Heart left ventricle (tissue), 16 donors: ENCODE data around the gene FER. TPM values are rescaled to one million over a fixed set of nuclear protein-coding genes. Genes with fewer than 3 reads are reported as not detected.
"Not testable (repeated sequence)": the region's sequence is repeated elsewhere in the genome, so short reads cannot be mapped to it uniquely, and the experiment has no call there.

ENCODE experiments used
- ATAC-seq, 4 donors: fragments of 200-7000 bp; cut with Tn5 transposase; one replicate each; pipeline ENCODE4 v1.9.1; 2020 to 2022; ENCODE audit warnings: moderate library complexity in 4 of 4, mild to moderate bottlenecking in 3 of 4, moderate number of reproducible peaks in 1 of 4
- DNase-seq, 5 donors: peaks; one replicate each; pipeline ENCODE4 v3.0.0-alpha.2; 2020
- H3K27ac ChIP-seq, 12 donors: fragments of 200-600 bp; sonication (generic) in 4 of 12; one replicate each; pipeline versions ENCODE4 v1.5.0 to v1.8.0; 2016 to 2022; ENCODE audit warnings: mild to moderate bottlenecking in 2 of 12
- H3K27me3 ChIP-seq, 9 donors: fragments of 200-600 bp; sonication (generic) in 2 of 9; one replicate each; pipeline versions ENCODE4 v1.5.1 to v1.8.0; 2016 to 2022; ENCODE audit warnings: mild to moderate bottlenecking in 3 of 9
- H3K36me3 ChIP-seq, 9 donors: fragments of 200-600 bp; sonication (generic) in 2 of 9; one replicate each; pipeline versions ENCODE4 v1.5.0 to v1.8.0; 2018 to 2022; ENCODE audit warnings: mild to moderate bottlenecking in 2 of 9
- H3K4me1 ChIP-seq, 12 donors: fragments of 200-600 bp; sonication (generic) in 4 of 12; one replicate each; pipeline versions ENCODE4 v1.5.0 to v1.8.0; 2016 to 2022; ENCODE audit warnings: mild to moderate bottlenecking in 3 of 12
- H3K4me3 ChIP-seq, 12 donors: fragments of 200-600 bp; sonication (generic) in 4 of 12; one replicate each; pipeline versions ENCODE4 v1.5.0 to v1.8.0; 2017 to 2022; ENCODE audit warnings: mild to moderate bottlenecking in 9 of 12, moderate library complexity in 4 of 12
- H3K9me3 ChIP-seq, 12 donors: fragments of 200-600 bp; sonication (generic) in 4 of 12; one replicate each; pipeline versions ENCODE4 v1.5.0 to v1.8.0; 2016 to 2022; ENCODE audit warnings: mild to moderate bottlenecking in 1 of 12
- POLR2A ChIP-seq, 2 donors: fragments of 450-650 bp; IDR thresholded peaks; one replicate each; pipeline ENCODE4 v1.6.1; 2017; ENCODE audit warnings: antibody characterized with exemption in 2 of 2, mild to moderate bottlenecking in 2 of 2, moderate library complexity in 2 of 2
- WGBS, 4 donors: extraction: QIAGEN DNeasy Blood & Tissue Kit in 2 of 4; methylation state at CpG; one replicate each; pipeline versions ENCODE4 v1.1.5 to v1.1.7; 2013 to 2018; 5-methylcytosine and 5-hydroxymethylcytosine counted together
- intact Hi-C, 10 donors: fragments of 100-400 bp; cut with DNase I; formaldehyde crosslinking; loops; one replicate each; pipeline versions ENCODE4 v1.11.1 to v1.14.2; 2022
- polyA plus RNA-seq, 2 donors: library from polyadenylated mRNA; stranded (reverse); fragments of 200-250 nt; gene quantifications; one replicate each; pipeline ENCODE4 v1.2.3, GENCODE V29; 2013
- total RNA-seq, 9 donors: library from RNA; depleted of rRNA in 2 of 9; stranded (reverse); fragments of >200 nt in 2 of 9; fragmentation: NEBNext Ultra II Directional in 3 of 9; extraction: Animal tissue kit (Norgen Biotek cat#: 25700) in 3 of 9; gene quantifications; one replicate each; pipeline versions ENCODE4 v1.1.0 to v1.2.4, GENCODE V29; 2016 to 2023
- TF ChIP-seq, protein P1 (sequence below), 12 donors: fragments of 200-600 bp; sonication (generic) in 4 of 12; IDR thresholded peaks; one replicate each; pipeline versions ENCODE4 v1.5.0 to v1.8.0; 2018 to 2022; ENCODE audit warnings: antibody characterized with exemption in 12 of 12, mild to moderate bottlenecking in 5 of 12
- donor health status: ischemic (EF 13 %, LVEDD 7.1; RV severe dilation, severe dysfunction).
- donor health status: healthy with polysubstance abuse.
- donor health status: DM: no; HTN: yes; CAD: no.
- donor health status: DM: no; HTN: no; CAD: no.
- donor health status: ischemic (EF 25% LVEDD 6.9; RV normal size, moderate dysfunction).
- donor health status: ischemic (EF 25% LVEDD 5.7; RV mildly dilated, moderate dysfunction).
- donor health status: healthy.
- donor health status: DM: yes; HTN: yes; CAD: no.
- donor health status: ischemic (EF 35%, LVEDD 5.7; RV mildly dilated, moderate dysfunction).
- donor health status: nonischemic (EF 11% LVEDD 7.7; RV severe dilation, severe dysfunction).
- donor health status: DM: yes; HTN: yes; CAD: no.
- donor health status: PGD.
- donor health status: ischemic (EF 29% LVEDD 5.4; RV normal size, mild dysfunction).
- donor health status: nonischemic (EF 23%, LVEDD 6.1; RV moderate dilation, normal function).

FER gene
- total and polyA plus RNA-seq, 11 donors: 1.4 to 25.7 (median 13.1) TPM

DNA sequence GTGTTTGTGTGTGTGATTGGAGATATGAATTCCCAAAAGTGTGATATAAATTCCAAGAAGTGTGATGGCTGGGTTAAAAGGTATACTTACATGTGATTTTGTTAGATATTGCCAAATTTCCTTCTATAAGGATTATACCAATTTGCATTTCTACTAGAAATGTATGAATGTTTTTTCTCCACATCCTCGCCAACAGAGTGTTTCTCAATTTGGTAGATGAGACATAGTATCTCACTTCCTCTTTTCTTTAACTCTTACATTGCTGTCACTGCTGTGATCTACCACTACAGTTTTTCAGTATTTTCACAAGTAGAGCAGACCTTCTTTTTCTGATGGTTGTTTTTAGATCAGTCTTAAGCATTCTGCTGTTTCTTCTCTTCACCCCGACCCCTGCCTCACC lies 111.3 kb downstream of the FER start:
- intact Hi-C loops: no loop called here
- H3K4me3 ChIP-seq: no peak overlapping the region
- peaks cover 0 to 9% (median 0%) of the 10 kb centered on the region in 9 donors for H3K36me3 ChIP-seq
- 63 to 67% (median 66%) methylated on average over 2 of the region's 2 CpGs for WGBS, 4 donors
- TF ChIP-seq, protein P1, sequence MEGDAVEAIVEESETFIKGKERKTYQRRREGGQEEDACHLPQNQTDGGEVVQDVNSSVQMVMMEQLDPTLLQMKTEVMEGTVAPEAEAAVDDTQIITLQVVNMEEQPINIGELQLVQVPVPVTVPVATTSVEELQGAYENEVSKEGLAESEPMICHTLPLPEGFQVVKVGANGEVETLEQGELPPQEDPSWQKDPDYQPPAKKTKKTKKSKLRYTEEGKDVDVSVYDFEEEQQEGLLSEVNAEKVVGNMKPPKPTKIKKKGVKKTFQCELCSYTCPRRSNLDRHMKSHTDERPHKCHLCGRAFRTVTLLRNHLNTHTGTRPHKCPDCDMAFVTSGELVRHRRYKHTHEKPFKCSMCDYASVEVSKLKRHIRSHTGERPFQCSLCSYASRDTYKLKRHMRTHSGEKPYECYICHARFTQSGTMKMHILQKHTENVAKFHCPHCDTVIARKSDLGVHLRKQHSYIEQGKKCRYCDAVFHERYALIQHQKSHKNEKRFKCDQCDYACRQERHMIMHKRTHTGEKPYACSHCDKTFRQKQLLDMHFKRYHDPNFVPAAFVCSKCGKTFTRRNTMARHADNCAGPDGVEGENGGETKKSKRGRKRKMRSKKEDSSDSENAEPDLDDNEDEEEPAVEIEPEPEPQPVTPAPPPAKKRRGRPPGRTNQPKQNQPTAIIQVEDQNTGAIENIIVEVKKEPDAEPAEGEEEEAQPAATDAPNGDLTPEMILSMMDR (IDR thresholded peaks at IDR 0.05): no peak
- no peak for TF ChIP-seq POLR2A (IDR thresholded peaks at IDR 0.05)
- no peak overlapping the region for H3K27ac ChIP-seq
- H3K4me1 ChIP-seq: peaks cover 0 to 21% (median 0%) of the 10 kb centered on the region in 12 donors
- ATAC-seq (no peak), DNase-seq (no peak)
- no peaks in the 10 kb centered on the region for H3K27me3 ChIP-seq
- peaks cover 0 to under 1% (median 0%) of the 10 kb centered on the region in 12 donors for H3K9me3 ChIP-seq

DNA sequence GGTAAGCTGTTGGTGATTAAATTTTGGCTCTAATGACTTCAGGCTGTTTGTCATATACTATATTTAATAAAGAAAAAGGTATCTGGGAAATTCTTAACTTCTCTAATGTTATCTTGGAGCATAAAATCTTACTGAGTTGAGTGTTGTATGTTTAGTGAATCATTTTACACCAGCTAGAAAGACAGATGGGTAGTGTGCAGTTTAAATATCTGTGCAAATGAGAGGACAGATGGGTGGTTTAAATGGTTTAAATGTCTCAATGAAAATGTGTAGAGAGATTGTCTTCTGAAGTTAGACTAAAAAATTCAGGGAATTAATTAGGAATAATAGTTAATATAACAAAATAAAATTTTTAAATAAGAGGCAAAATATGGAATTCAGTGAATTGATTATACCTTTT lies 114.5 kb downstream of the FER start:
- TF ChIP-seq, protein P1 (IDR thresholded peaks at IDR 0.05): no peak
- no peak for TF ChIP-seq POLR2A (IDR thresholded peaks at IDR 0.05)
- Histone ChIP-seq H3K4me1 (peaks cover 0 to 24% (median 0%) of the 10 kb centered on the region in 12 donors), H3K27me3 (no peaks in the 10 kb centered on the region), H3K4me3 (no peak overlapping the region), H3K9me3 (peaks cover 0 to 11% (median 0%) of the 10 kb centered on the region in 12 donors), H3K36me3 (peaks cover 0 to 11% (median 0%) of the 10 kb centered on the region in 9 donors), H3K27ac (no peak overlapping the region)
- intact Hi-C loops: no loop called here
- DNase-seq (no peak), ATAC-seq (no peak)

DNA sequence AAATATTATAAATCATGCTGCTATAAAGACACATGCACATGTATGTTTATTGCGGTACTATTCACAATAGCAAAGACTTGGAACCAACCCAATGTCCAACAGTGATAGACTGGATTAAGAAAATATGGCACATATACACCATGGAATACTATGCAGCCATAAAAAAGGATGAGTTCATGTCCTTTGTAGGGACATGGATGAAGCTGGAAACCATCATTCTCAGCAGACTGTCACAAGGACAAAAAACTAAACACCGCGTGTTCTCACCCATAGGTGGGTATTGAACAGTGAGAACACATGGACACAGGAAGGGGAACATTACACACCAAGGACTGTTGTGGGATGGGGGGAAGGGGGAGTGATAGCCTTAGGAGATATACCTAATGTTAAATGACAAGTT lies 118.4 kb downstream of the FER start:
- Histone ChIP-seq H3K36me3 (peaks cover 0 to 23% (median 2%) of the 10 kb centered on the region in 9 donors), H3K4me1 (peaks cover 0 to 10% (median 0%) of the 10 kb centered on the region in 12 donors), H3K9me3 (peaks cover 0 to 11% (median 0%) of the 10 kb centered on the region in 12 donors)
- H3K4me3 ChIP-seq, ATAC-seq, intact Hi-C loops, H3K27me3 ChIP-seq, H3K27ac ChIP-seq, DNase-seq: not testable (repeated sequence)
- WGBS, 4 donors: 95 to 100% (median 98%) methylated on average over 3 of the region's 3 CpGs

DNA sequence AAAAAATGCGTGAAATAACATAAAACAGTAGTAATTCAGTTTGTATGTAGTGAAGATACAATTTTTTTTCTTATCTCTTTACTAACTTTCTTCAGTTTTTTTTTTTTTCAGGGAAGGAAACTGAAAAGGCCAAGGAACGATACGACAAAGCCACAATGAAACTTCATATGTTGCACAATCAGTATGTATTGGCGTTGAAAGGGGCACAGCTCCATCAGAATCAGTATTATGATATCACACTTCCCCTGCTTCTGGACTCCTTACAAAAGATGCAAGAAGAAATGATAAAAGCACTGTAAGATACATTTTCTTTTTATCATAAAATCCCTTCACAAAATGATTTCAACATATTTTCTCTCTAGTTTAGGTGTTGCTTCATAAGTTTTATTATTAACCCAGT lies 120.0 kb downstream of the FER start:
- ATAC-seq: no peak
- intact Hi-C loops: no loop called here
- H3K27ac ChIP-seq: no peak overlapping the region
- no peaks in the 10 kb centered on the region for H3K27me3 ChIP-seq
- peaks cover 0 to 11% (median 0%) of the 10 kb centered on the region in 12 donors for H3K9me3 ChIP-seq
- 85 to 90% (median 86%) methylated on average over 4 of the region's 4 CpGs for WGBS, 4 donors
- peaks cover 0 to 10% (median 0%) of the 10 kb centered on the region in 12 donors for H3K4me1 ChIP-seq
- no peak overlapping the region for H3K4me3 ChIP-seq
- H3K36me3 ChIP-seq: peaks cover 0 to 25% (median 2%) of the 10 kb centered on the region in 9 donors
- DNase-seq: no peak
- no peak for TF ChIP-seq POLR2A (IDR thresholded peaks at IDR 0.05)
- TF ChIP-seq, protein P1 (IDR thresholded peaks at IDR 0.05): no peak

DNA sequence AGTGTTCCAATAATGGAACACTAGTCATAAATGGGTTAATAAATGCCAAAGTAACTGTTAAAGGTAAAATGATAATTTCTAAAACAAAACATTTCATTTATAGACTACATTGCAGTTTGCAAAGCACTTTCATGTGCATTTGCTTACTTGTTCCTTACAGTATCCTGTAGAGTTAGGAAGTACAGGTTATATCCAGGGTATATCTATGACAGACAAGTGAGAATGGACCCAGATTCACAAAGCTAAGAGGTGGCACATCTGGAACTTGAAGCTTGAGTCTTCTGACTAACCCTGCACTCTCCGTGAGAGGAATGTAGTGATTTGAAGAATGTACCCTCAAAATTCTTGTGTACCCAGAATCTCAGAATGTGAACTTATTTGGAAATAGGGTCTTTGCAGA lies 121.4 kb downstream of the FER start:
- Histone ChIP-seq H3K4me1 (peaks cover 0 to 10% (median 0%) of the 10 kb centered on the region in 12 donors), H3K27me3 (no peaks in the 10 kb centered on the region), H3K9me3 (peaks cover 0 to 10% (median 0%) of the 10 kb centered on the region in 12 donors), H3K27ac (no peak overlapping the region), H3K4me3 (no peak overlapping the region), H3K36me3 (peaks cover 0 to 25% (median 2%) of the 10 kb centered on the region in 9 donors)
- no peak for TF ChIP-seq POLR2A (IDR thresholded peaks at IDR 0.05)
- TF ChIP-seq, protein P1 (IDR thresholded peaks at IDR 0.05): no peak
- ATAC-seq (no peak), DNase-seq (no peak)
- 95 to 100% (median 97%) methylated on average over 1 of the region's 1 CpG for WGBS, 4 donors
- intact Hi-C loops: no loop called here
